ENCODE measurements around the gene KDM6B. TPM values are rescaled to one million over a fixed set of nuclear protein-coding genes. Genes with fewer than 3 reads are reported as not detected.

KDM6B gene
- total and polyA plus RNA-seq, 9 of the 15 experiments (the other 6 are each of a cell fraction or from before 2014, with no cell fraction given): 0.01 to 22.9 (median 2.2) TPM

GRCh38 chr17:7822126-7822525 lies 11.9 kb upstream of the KDM6B start (continued):
- no peak for TF ChIP-seq ZNF277 (CRISPR knock-in tag; IDR thresholded peaks at IDR 0.05; ENCODE audit: borderline replicate concordance)
- TF ChIP-seq SMAD4 (CRISPR knock-in tag; conservative IDR thresholded peaks at IDR 0.05): no peak

GRCh38 chr17:7823581-7824001 lies 10.4 kb upstream of the KDM6B start:
- intact Hi-C loops (cut with micrococcal nuclease): loop anchor here (5.0 to 10.0 kb wide), 3 partner anchors 34 to 221 kb away; partner anchors contain the start of genes CYB5D1, NAA38 and TMEM88
- Histone ChIP-seq H3K9me3 (replicated peaks; ENCODE audit: control insufficient read depth, insufficient read depth, low read depth, low read length) (no peaks in the 10 kb centered on the region), H4K20me1 (replicated peaks; ENCODE audit: control insufficient read depth, insufficient read depth, low read length) (no peaks in the 10 kb centered on the region), H2AFZ (ENCODE audit: low read depth, low read length) (no peak overlapping the region), H3K79me2 (ENCODE audit: control insufficient read depth, insufficient read depth, low read length) (no peaks in the 10 kb centered on the region), H3K4me1 (replicated peaks in 1 of 2; ENCODE audit: control insufficient read depth in 2 of 2, insufficient read depth in 2 of 2, low read length in 2 of 2) (peaks cover 0 to 9% of the 10 kb centered on the region in 2 experiments; a peak in 2 of 5 replicates), H3K27me3 (ENCODE audit: control insufficient read depth in 2 of 2, insufficient read depth in 2 of 2, low read length in 2 of 2) (peaks cover 6 to 42% of the 10 kb centered on the region in 2 experiments), H3K9me1 (ENCODE audit: control insufficient read depth, insufficient read depth, low read length) (no peaks in the 10 kb centered on the region), H3K9ac (ENCODE audit: insufficient read depth in 1 of 2, low read depth in 2 of 2, low read length in 2 of 2) (no peak overlapping the region), H3K4me2 (ENCODE audit: insufficient read depth, low read length) (no peak overlapping the region), H3K4me3 (no peak overlapping the region), H3K36me3 (ENCODE audit: control insufficient read depth, insufficient read depth, low read length) (no peaks in the 10 kb centered on the region), H3K27ac (ENCODE audit: extremely low read depth, low read depth, low read length) (no peak overlapping the region)
- DNase-seq (ENCODE audit: extremely low read depth in 1 of 4, low spot score in 3 of 4): no peak
- ChIA-PET POLR2A (no interaction called here), CTCF (ENCODE audit: low intra/inter-chr PET ratio) (interaction anchor here (1.4 to 1.9 kb wide), 2 partner anchors 80 to 166 kb away, joined by 3 to 14 read pairs; no protein-coding TSS in a partner anchor)
- 5% methylated on average over 8 of the region's 20 CpGs for WGBS (ENCODE audit: insufficient coverage, low coverage, missing lambda C conversion rate)
- FAIRE-seq: no peak
- in situ Hi-C loops (cut with MboI): no loop called here
- no TSS peak for BruUV-seq (replicated peaks)
- ATAC-seq: no peak
- no peak for TF ChIP-seq NONO (IDR thresholded peaks at IDR 0.05; ENCODE audit: low read depth in 2 of 2, low read length in 1 of 2)
- TF ChIP-seq ZBTB7A (IDR thresholded peaks at IDR 0.05; ENCODE audit: borderline replicate concordance, control insufficient read depth, low read depth, low read length): no peak
- TF ChIP-seq JUND (IDR thresholded peaks at IDR 0.05; ENCODE audit: borderline replicate concordance, low read depth, low read length): no peak
- no peak for TF ChIP-seq JUND (tag; IDR thresholded peaks at IDR 0.05; ENCODE audit: borderline replicate concordance, low read depth, low read length)
- no peak for TF ChIP-seq POLR2H (tag; IDR thresholded peaks at IDR 0.05; ENCODE audit: low read depth)
- no peak for TF ChIP-seq NCOA1 (IDR thresholded peaks at IDR 0.05; ENCODE audit: low read depth)
- TF ChIP-seq FIP1L1 (IDR thresholded peaks at IDR 0.05; ENCODE audit: low read depth, low read length, poor library complexity, severe bottlenecking): no peak
- TF ChIP-seq ZNF146 (CRISPR knock-in tag; IDR thresholded peaks at IDR 0.05; ENCODE audit: unreplicated experiment): no peak
- no peak for TF ChIP-seq SMARCA4 (IDR thresholded peaks at IDR 0.05)
- no peak for TF ChIP-seq SMARCB1 (IDR thresholded peaks at IDR 0.05; ENCODE audit: insufficient read length, low read depth)
- TF ChIP-seq SOX6 (IDR thresholded peaks at IDR 0.05): no peak
- TF ChIP-seq ZNF830 (CRISPR knock-in tag; IDR thresholded peaks at IDR 0.05): no peak
- no peak for TF ChIP-seq MYBL2 (IDR thresholded peaks at IDR 0.05; ENCODE audit: low read depth)
- no peak for TF ChIP-seq MYBL2 (CRISPR knock-in tag; IDR thresholded peaks at IDR 0.05; ENCODE audit: borderline replicate concordance)
- no peak for TF ChIP-seq DACH1 (IDR thresholded peaks at IDR 0.05; ENCODE audit: partially characterized antibody)
- no peak for TF ChIP-seq ATF2 (CRISPR knock-in tag; IDR thresholded peaks at IDR 0.05)

Data from K562 (cell line).